Tibial nerve (tissue), 4 donors: Measurements from ENCODE around the gene ROPN1L. TPM values are rescaled to one million over a fixed set of nuclear protein-coding genes. Genes with fewer than 3 reads are reported as not detected.

Experiments used
- DNase-seq, 2 donors: peaks; one replicate each; pipeline ENCODE4 v3.0.0-alpha.2; 2019; ENCODE audit warnings: low spot score in 2 of 2
- H3K27ac ChIP-seq, 4 donors: fragments of 200-600 bp; sonication (generic) in 3 of 4; one replicate each; pipeline ENCODE4 v1.5.1; 2017 to 2019; ENCODE audit warnings: mild to moderate bottlenecking in 1 of 4
- H3K27me3 ChIP-seq, 2 donors: fragments of 200-600 bp; sonication (generic) in 1 of 2; one replicate each; pipeline versions ENCODE4 v1.5.1 to v1.6.0; 2017 to 2019
- H3K36me3 ChIP-seq, 3 donors: fragments of 200-600 bp; sonication (generic); one replicate each; pipeline ENCODE4 v1.5.1; 2018 to 2019
- H3K4me1 ChIP-seq, 4 donors: fragments of 200-600 bp; sonication (generic) in 3 of 4; one replicate each; pipeline ENCODE4 v1.5.1; 2017 to 2019
- H3K4me3 ChIP-seq, 4 donors: fragments of 200-600 bp; sonication (generic) in 3 of 4; one replicate each; pipeline ENCODE4 v1.5.1; 2017 to 2019; ENCODE audit warnings: mild to moderate bottlenecking in 1 of 4, moderate library complexity in 1 of 4
- H3K9me3 ChIP-seq, 4 donors: fragments of 200-600 bp; sonication (generic) in 3 of 4; one replicate each; pipeline ENCODE4 v1.5.1; 2017 to 2019
- CTCF ChIP-seq, 5 experiments: fragments of 200-600 bp in 3 of 5; fragments of 450-650 bp in 2 of 5; sonication (generic) in 3 of 5; IDR thresholded peaks; one replicate each; pipeline ENCODE4 v1.5.1; 2016 to 2019; ENCODE audit warnings: antibody characterized with exemption in 5 of 5, mild to moderate bottlenecking in 3 of 5, moderate library complexity in 2 of 5
- EP300 ChIP-seq, 2 donors: sonication (generic); formaldehyde crosslinking; IDR thresholded peaks; one replicate each; pipeline ENCODE4 v1.6.1; 2017; ENCODE audit warnings: antibody characterized with exemption in 2 of 2, mild to moderate bottlenecking in 1 of 2
- POLR2A ChIP-seq, 2 donors: fragments of 450-650 bp; IDR thresholded peaks; one replicate each; pipeline ENCODE4 v1.6.1; 2017; ENCODE audit warnings: antibody characterized with exemption in 2 of 2, mild to moderate bottlenecking in 2 of 2, moderate library complexity in 2 of 2
- WGBS, 2 donors: methylation state at CpG; one replicate each; pipeline ENCODE4 v1.1.5; 2018; 5-methylcytosine and 5-hydroxymethylcytosine counted together
- total RNA-seq, 4 donors: library from RNA; depleted of rRNA; stranded (reverse); fragments of >200 nt; gene quantifications; one replicate each; pipeline ENCODE4 v1.1.0, GENCODE V29; 2016

ROPN1L gene
- total RNA-seq, 4 donors from 2014 or later: 0.98 TPM; not detected in 3

- Histone ChIP-seq H3K27ac (no peak overlapping the region), H3K36me3 (no peaks in the 10 kb centered on the region), H3K9me3 (no peaks in the 10 kb centered on the region), H3K4me3 (no peak overlapping the region), H3K27me3 (no peaks in the 10 kb centered on the region), H3K4me1 (peaks cover 0 to 19% (median 8%) of the 10 kb centered on the region in 4 donors)
- no peak for DNase-seq
- 72 to 73% methylated on average over 8 of the region's 8 CpGs for WGBS, 2 donors
- TF ChIP-seq POLR2A (IDR thresholded peaks at IDR 0.05) (no peak), CTCF (IDR thresholded peaks at IDR 0.05) (no peak), EP300 (IDR thresholded peaks at IDR 0.05) (no peak)
These were observed 3.7 kb downstream of the ROPN1L start for GRCh38 chr5:10445352-10445751.

- no peak for TF ChIP-seq EP300 (IDR thresholded peaks at IDR 0.05)
- TF ChIP-seq CTCF (IDR thresholded peaks at IDR 0.05): no peak
- no peak for TF ChIP-seq POLR2A (IDR thresholded peaks at IDR 0.05)
- Histone ChIP-seq H3K4me1 (peaks cover 0 to 10% (median 7%) of the 10 kb centered on the region in 4 donors), H3K36me3 (no peaks in the 10 kb centered on the region), H3K27ac (no peak overlapping the region), H3K9me3 (no peaks in the 10 kb centered on the region), H3K4me3 (no peak overlapping the region), H3K27me3 (no peaks in the 10 kb centered on the region)
- 77 to 83% methylated on average over 7 of the region's 7 CpGs for WGBS, 2 donors
- no peak for DNase-seq
These were observed 4.8 kb downstream of the ROPN1L start for GRCh38 chr5:10446490-10446889.

- TF ChIP-seq EP300 (IDR thresholded peaks at IDR 0.05): no peak
- no peak for TF ChIP-seq CTCF (IDR thresholded peaks at IDR 0.05)
- TF ChIP-seq POLR2A (IDR thresholded peaks at IDR 0.05): no peak
- peaks cover 0 to 8% (median 6%) of the 10 kb centered on the region in 4 donors for H3K4me1 ChIP-seq
- H3K36me3 ChIP-seq: no peaks in the 10 kb centered on the region
- 83 to 92% methylated on average over 4 of the region's 4 CpGs for WGBS, 2 donors
- H3K9me3 ChIP-seq: no peaks in the 10 kb centered on the region
- no peak for DNase-seq
- H3K27me3 ChIP-seq: no peaks in the 10 kb centered on the region
- no peak overlapping the region for H3K27ac ChIP-seq
- H3K4me3 ChIP-seq: no peak overlapping the region
These were observed 5.4 kb downstream of the ROPN1L start for GRCh38 chr5:10447041-10447440.

GRCh38 chr5:10448754-10449360, 7.2 kb downstream of the ROPN1L start:
- H3K9me3 ChIP-seq: no peaks in the 10 kb centered on the region
- H3K27ac ChIP-seq: no peak overlapping the region
- peaks cover 0 to 12% (median 4%) of the 10 kb centered on the region in 4 donors for H3K4me1 ChIP-seq
- no peak overlapping the region for H3K4me3 ChIP-seq
- no peak for DNase-seq
- TF ChIP-seq CTCF (IDR thresholded peaks at IDR 0.05): no peak
- no peaks in the 10 kb centered on the region for H3K36me3 ChIP-seq
- WGBS, 2 donors: 91 to 92% methylated on average over 11 of the region's 11 CpGs
- H3K27me3 ChIP-seq: no peaks in the 10 kb centered on the region

GRCh38 chr5:10451137-10451824, 9.6 kb downstream of the ROPN1L start:
- H3K4me1 ChIP-seq: peaks cover 0 to 27% (median 4%) of the 10 kb centered on the region in 4 donors
- no peak for DNase-seq
- H3K4me3 ChIP-seq: no peak overlapping the region
- H3K36me3 ChIP-seq: no peaks in the 10 kb centered on the region
- H3K27ac ChIP-seq: no peak overlapping the region
- TF ChIP-seq EP300 (IDR thresholded peaks at IDR 0.05): no peak
- H3K27me3 ChIP-seq: no peaks in the 10 kb centered on the region
- no peaks in the 10 kb centered on the region for H3K9me3 ChIP-seq
- WGBS, 2 donors: 65 to 77% methylated on average over 9 of the region's 9 CpGs
